PC-9 (cell line): ENCODE data around the gene PKN2.

Experiments
- EZH2 ChIP-seq: fragments of 200-600 bp; sonication (generic); IDR thresholded peaks from 2 replicates; pipeline ENCODE4 v1.8.0; 2017; ENCODE audit warnings: antibody characterized with exemption, low read depth
- TF ChIP-seq, protein P1 (sequence below): fragments of 200-600 bp; sonication (generic); conservative IDR thresholded peaks from 2 replicates; pipeline ENCODE4 v1.6.1; 2017; ENCODE audit warnings: mixed run types, antibody characterized with exemption, mild to moderate bottlenecking, moderate library complexity

DNA sequence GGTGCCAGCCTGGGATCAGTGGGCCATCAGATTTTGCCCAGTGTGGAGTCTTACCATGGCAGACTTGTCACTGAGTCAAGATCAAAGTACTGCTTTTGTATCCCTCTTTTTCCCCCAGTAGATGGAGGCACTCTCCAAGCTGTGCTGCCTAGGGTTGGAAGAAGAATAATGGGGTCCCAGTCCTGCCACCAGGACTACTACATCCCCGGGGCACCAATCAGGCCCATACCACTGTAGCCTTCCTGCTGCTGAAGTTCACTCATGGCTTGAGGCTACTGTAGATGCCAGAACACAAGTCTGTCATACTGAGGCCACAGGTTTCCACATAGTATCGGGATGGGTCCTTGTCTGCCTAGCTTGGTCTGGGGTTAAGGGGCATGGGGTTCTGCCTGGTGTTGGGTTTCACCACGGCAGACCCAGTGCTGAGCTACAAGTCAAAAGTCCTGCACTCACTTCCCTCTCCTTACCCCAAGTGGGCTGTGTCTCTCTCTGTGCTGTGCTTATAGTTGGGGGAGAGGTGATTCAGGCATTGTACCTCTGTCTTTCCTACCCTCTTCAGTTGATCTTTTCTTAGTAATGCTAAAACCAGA lies 53.4 kb downstream of the PKN2 start:
- TF ChIP-seq, protein P1, sequence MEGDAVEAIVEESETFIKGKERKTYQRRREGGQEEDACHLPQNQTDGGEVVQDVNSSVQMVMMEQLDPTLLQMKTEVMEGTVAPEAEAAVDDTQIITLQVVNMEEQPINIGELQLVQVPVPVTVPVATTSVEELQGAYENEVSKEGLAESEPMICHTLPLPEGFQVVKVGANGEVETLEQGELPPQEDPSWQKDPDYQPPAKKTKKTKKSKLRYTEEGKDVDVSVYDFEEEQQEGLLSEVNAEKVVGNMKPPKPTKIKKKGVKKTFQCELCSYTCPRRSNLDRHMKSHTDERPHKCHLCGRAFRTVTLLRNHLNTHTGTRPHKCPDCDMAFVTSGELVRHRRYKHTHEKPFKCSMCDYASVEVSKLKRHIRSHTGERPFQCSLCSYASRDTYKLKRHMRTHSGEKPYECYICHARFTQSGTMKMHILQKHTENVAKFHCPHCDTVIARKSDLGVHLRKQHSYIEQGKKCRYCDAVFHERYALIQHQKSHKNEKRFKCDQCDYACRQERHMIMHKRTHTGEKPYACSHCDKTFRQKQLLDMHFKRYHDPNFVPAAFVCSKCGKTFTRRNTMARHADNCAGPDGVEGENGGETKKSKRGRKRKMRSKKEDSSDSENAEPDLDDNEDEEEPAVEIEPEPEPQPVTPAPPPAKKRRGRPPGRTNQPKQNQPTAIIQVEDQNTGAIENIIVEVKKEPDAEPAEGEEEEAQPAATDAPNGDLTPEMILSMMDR, result no peak
- TF ChIP-seq EZH2, result no peak
